H9 (cell line): Measurements from ENCODE around the gene ADAMTSL4. TPM values are rescaled to one million over a fixed set of nuclear protein-coding genes. Genes with fewer than 3 reads are reported as not detected.
A peak's percentile ranks its signal among the peaks of the same experiment; 100 is the strongest.

Experiments used
- DNase-seq: peaks from one replicate; pipeline ENCODE4 v3.0.0-alpha.2; 2017
- H2AFZ ChIP-seq: one replicate; pipeline ENCODE4 v1.6.1; 2013; ENCODE audit warnings: mild to moderate bottlenecking, low read length, control low read depth, moderate library complexity
- H2AK5ac ChIP-seq: 2 replicates; pipeline ENCODE4 v1.6.1; 2013; ENCODE audit warnings: low read length, control low read depth, mixed read lengths; ENCODE audit not compliant: insufficient read length
- H2BK120ac ChIP-seq: one replicate; pipeline ENCODE4 v1.6.1; 2013; ENCODE audit warnings: low read depth, mild to moderate bottlenecking, low read length, control low read depth, inconsistent platforms; ENCODE audit not compliant: poor library complexity, severe bottlenecking
- H2BK12ac ChIP-seq: 2 replicates; pipeline ENCODE4 v1.6.1; 2013; ENCODE audit warnings: low read length, control low read depth, mixed read lengths, low read depth; ENCODE audit not compliant: insufficient read length
- H2BK15ac ChIP-seq: 2 replicates; pipeline ENCODE4 v1.6.1; 2013; ENCODE audit warnings: low read depth, low read length, control low read depth
- H2BK20ac ChIP-seq: one replicate; pipeline ENCODE4 v1.6.1; 2013; ENCODE audit warnings: low read depth, mild to moderate bottlenecking, low read length, control low read depth, inconsistent platforms; ENCODE audit not compliant: poor library complexity, severe bottlenecking
- H2BK5ac ChIP-seq: 2 replicates; pipeline ENCODE4 v1.6.1; 2013; ENCODE audit warnings: low read length, control low read depth, mixed read lengths; ENCODE audit not compliant: insufficient read length
- H3K14ac ChIP-seq: 2 replicates; pipeline ENCODE4 v1.6.1; 2013; ENCODE audit warnings: low read length, control low read depth; ENCODE audit not compliant: insufficient read depth
- H3K18ac ChIP-seq: 2 replicates; pipeline ENCODE4 v1.6.1; 2013; ENCODE audit warnings: low read depth, mild to moderate bottlenecking, mixed read lengths, low read length, control low read depth; ENCODE audit not compliant: insufficient read length
- H3K23ac ChIP-seq: 2 replicates; pipeline ENCODE4 v1.6.1; 2013; ENCODE audit warnings: low read length, control low read depth, mixed read lengths, low read depth; ENCODE audit not compliant: insufficient read length
- H3K23me2 ChIP-seq: 2 replicates; pipeline ENCODE4 v1.6.1; 2013; ENCODE audit warnings: low read depth, mild to moderate bottlenecking, mixed read lengths, low read length, control low read depth; ENCODE audit not compliant: insufficient read length, poor library complexity, severe bottlenecking
- H3K27ac ChIP-seq: 2 replicates; pipeline ENCODE4 v1.5.1; 2013; ENCODE audit warnings: low read length, control low read depth, mixed read lengths, low read depth; ENCODE audit not compliant: insufficient read length
- H3K27me3 ChIP-seq: 2 replicates; pipeline ENCODE4 v1.6.1; 2013; ENCODE audit warnings: low read length, control low read depth, inconsistent platforms; ENCODE audit not compliant: insufficient read depth
- H3K4ac ChIP-seq: 2 replicates; pipeline ENCODE4 v1.6.1; 2013; ENCODE audit warnings: low read depth, mild to moderate bottlenecking, control low read depth, inconsistent platforms, low read length, moderate library complexity
- H3K4me1 ChIP-seq: 2 replicates; pipeline ENCODE4 v1.6.1; 2013; ENCODE audit warnings: low read length, control low read depth, inconsistent platforms; ENCODE audit not compliant: insufficient read depth
- H3K4me2 ChIP-seq: 2 replicates; pipeline ENCODE4 v1.6.1; 2013; ENCODE audit warnings: low read length, control low read depth, mixed read lengths; ENCODE audit not compliant: insufficient read length, insufficient read depth
- H3K56ac ChIP-seq: 2 replicates; pipeline ENCODE4 v1.6.1; 2013; ENCODE audit warnings: low read depth, mild to moderate bottlenecking, mixed read lengths, low read length, control low read depth; ENCODE audit not compliant: insufficient read length
- H3K79me1 ChIP-seq: 2 replicates; pipeline ENCODE4 v1.6.1; 2013; ENCODE audit warnings: low read depth, mild to moderate bottlenecking, moderate library complexity, low read length, control low read depth, inconsistent platforms; ENCODE audit not compliant: insufficient read depth, poor library complexity, severe bottlenecking
- H3K79me2 ChIP-seq: 2 replicates; pipeline ENCODE4 v1.6.1; 2013; ENCODE audit warnings: low read length, control low read depth, inconsistent platforms; ENCODE audit not compliant: insufficient read depth
- H3K9ac ChIP-seq: 2 replicates; pipeline ENCODE4 v1.6.1; 2013; ENCODE audit warnings: low read length, control low read depth, mixed read lengths; ENCODE audit not compliant: insufficient read length; ENCODE audit errors: extremely low read depth
- H3K9me3 ChIP-seq: one replicate; pipeline ENCODE4 v1.6.1; 2013; ENCODE audit warnings: low read depth, low read length, inconsistent platforms; ENCODE audit not compliant: control insufficient read depth
- H3T11ph ChIP-seq: one replicate; pipeline ENCODE4 v1.6.1; 2013; ENCODE audit warnings: mild to moderate bottlenecking, low read length, control low read depth, inconsistent platforms
- H4K20me1 ChIP-seq: one replicate; pipeline ENCODE4 v1.6.1; 2013; ENCODE audit not compliant: control insufficient read depth, insufficient read length, insufficient read depth
- H4K5ac ChIP-seq: 2 replicates; pipeline ENCODE4 v1.6.1; 2013; ENCODE audit warnings: low read depth, mild to moderate bottlenecking, mixed read lengths, low read length, control low read depth; ENCODE audit not compliant: insufficient read length
- H4K8ac ChIP-seq: replicated peaks from 2 replicates; pipeline ENCODE4 v1.6.1; 2013; ENCODE audit warnings: low read length, control low read depth, mixed read lengths, low read depth; ENCODE audit not compliant: insufficient read length
- H4K91ac ChIP-seq: 2 replicates; pipeline ENCODE4 v1.6.1; 2013; ENCODE audit warnings: low read depth, mild to moderate bottlenecking, moderate library complexity, mixed read lengths, low read length, control low read depth; ENCODE audit not compliant: insufficient read length
- H3K27ac Mint-ChIP-seq, 3 experiments: 2 replicates in 2 of 3; 3 replicates in 1 of 3; pipeline ENCODE4 v1.8.0; 2020 to 2021; ENCODE audit warnings: mixed read lengths in 3 of 3, mild to moderate bottlenecking in 1 of 3, moderate library complexity in 1 of 3
- H3K27me3 Mint-ChIP-seq: 2 replicates; pipeline ENCODE4 v1.8.0; 2021; ENCODE audit warnings: low read depth, mild to moderate bottlenecking, moderate library complexity, mixed read lengths
- H3K36me3 Mint-ChIP-seq, 3 experiments: 2 replicates in 2 of 3; 3 replicates in 1 of 3; pipeline ENCODE4 v1.8.0; 2020 to 2021; ENCODE audit warnings: low read depth in 3 of 3, mixed read lengths in 3 of 3; ENCODE audit not compliant: insufficient read depth in 1 of 3
- H3K4me1 Mint-ChIP-seq, 2 experiments: 2 replicates each; pipeline ENCODE4 v1.8.0; 2020; ENCODE audit warnings: mixed read lengths in 2 of 2
- H3K4me3 Mint-ChIP-seq, 2 experiments: 2 replicates in 1 of 2; 3 replicates in 1 of 2; pipeline ENCODE4 v1.8.0; 2020 to 2021; ENCODE audit warnings: mild to moderate bottlenecking in 2 of 2, mixed read lengths in 2 of 2, moderate library complexity in 1 of 2
- H3K9me3 Mint-ChIP-seq, 2 experiments: 2 replicates in 1 of 2; 3 replicates in 1 of 2; pipeline ENCODE4 v1.8.0; 2020; ENCODE audit warnings: mild to moderate bottlenecking in 2 of 2, mixed read lengths in 2 of 2, moderate library complexity in 1 of 2
- WGBS: extraction: QIAGEN DNeasy Blood & Tissue Kit; methylation state at CpG from one replicate; pipeline ENCODE4 v1.1.7; 2013; ENCODE audit warnings: missing lambda C conversion rate, low lambda C conversion rate, mixed read lengths; ENCODE audit not compliant: insufficient read length; ENCODE audit errors: extremely low coverage; 5-methylcytosine and 5-hydroxymethylcytosine counted together
- total RNA-seq: library from RNA; stranded (reverse); gene quantifications from 2 replicates; pipeline ENCODE4 v1.2.1, GENCODE V29; 2021
- TF ChIP-seq, protein P1 (sequence below): fragments of 200-600 bp; sonication (generic); conservative IDR thresholded peaks from 3 replicates; pipeline ENCODE4 v1.8.0; 2021; ENCODE audit warnings: antibody characterized with exemption, mild to moderate bottlenecking

Gene ADAMTSL4
- total RNA-seq, 1 experiment from 2014 or later = 6.1 TPM

DNA sequence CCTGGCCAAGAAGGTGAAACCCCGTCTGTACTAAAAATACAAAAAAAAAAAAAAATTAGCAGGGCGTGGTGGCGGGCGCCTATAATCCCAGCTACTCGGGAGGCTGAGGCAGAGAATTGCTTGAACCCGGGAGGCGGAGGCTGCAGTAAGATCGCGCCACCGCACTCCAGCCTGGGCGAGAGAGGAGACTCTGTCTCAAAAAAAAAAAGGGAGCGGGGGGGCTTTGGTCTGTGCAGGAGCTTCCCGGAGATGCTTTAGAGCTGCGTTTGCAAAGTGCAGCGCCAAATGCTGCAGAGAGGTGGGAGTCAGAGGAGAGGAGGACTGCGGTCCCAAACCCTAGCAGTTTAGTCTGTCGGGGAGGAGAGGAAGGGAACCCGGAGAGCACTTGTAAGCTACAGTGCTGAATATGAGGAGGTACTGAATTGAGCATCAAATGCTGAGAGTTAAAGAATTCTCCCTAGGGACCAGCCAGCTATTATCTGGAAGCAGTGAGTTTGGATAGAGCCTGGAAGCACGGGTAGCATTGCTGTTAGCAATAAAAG is 33.1 kb upstream of the ADAMTSL4 start:
- Histone ChIP-seq H3T11ph (no peak overlapping the region), H3K9ac (peak overlapping the region; percentile 46), H2AK5ac (no peak overlapping the region), H3K4me2 (peak overlapping the region; percentile 96), H4K20me1 (peaks cover 2% of the 10 kb centered on the region), H3K9me3 (no peaks in the 10 kb centered on the region), H4K8ac (no peak overlapping the region), H2BK20ac (no peak overlapping the region), H3K79me1 (no peaks in the 10 kb centered on the region), H2BK12ac (no peak overlapping the region), H3K18ac (no peak overlapping the region), H3K27me3 (no peaks in the 10 kb centered on the region), H4K91ac (no peak overlapping the region), H3K23me2 (peaks cover 12% of the 10 kb centered on the region), H3K23ac (no peak overlapping the region), H3K4ac (no peak overlapping the region), H2BK5ac (no peak overlapping the region), H3K27ac (no peak overlapping the region), H3K56ac (no peak overlapping the region), H4K5ac (no peak overlapping the region), H2BK120ac (no peak overlapping the region), H2BK15ac (no peak overlapping the region), H3K14ac (no peak overlapping the region), H3K79me2 (no peaks in the 10 kb centered on the region), H3K4me1 (peaks cover 2% of the 10 kb centered on the region; the same call in 1 of the 2 replicates), H2AFZ (no peak overlapping the region)
- no peaks in the 10 kb centered on the region for H3K9me3 Mint-ChIP-seq
- no CpG with 5 or more reads among the region's 19 CpGs for WGBS
- DNase-seq = peak; percentile 41
- H3K27ac Mint-ChIP-seq = peak overlapping the region in 1 of 3 experiments; percentile 59; a peak in 2 of 7 replicates
- H3K36me3 Mint-ChIP-seq = peaks cover 0 to 11% (median 0%) of the 10 kb centered on the region in 3 experiments; a peak in 4 of 7 replicates
- TF ChIP-seq, protein P1, sequence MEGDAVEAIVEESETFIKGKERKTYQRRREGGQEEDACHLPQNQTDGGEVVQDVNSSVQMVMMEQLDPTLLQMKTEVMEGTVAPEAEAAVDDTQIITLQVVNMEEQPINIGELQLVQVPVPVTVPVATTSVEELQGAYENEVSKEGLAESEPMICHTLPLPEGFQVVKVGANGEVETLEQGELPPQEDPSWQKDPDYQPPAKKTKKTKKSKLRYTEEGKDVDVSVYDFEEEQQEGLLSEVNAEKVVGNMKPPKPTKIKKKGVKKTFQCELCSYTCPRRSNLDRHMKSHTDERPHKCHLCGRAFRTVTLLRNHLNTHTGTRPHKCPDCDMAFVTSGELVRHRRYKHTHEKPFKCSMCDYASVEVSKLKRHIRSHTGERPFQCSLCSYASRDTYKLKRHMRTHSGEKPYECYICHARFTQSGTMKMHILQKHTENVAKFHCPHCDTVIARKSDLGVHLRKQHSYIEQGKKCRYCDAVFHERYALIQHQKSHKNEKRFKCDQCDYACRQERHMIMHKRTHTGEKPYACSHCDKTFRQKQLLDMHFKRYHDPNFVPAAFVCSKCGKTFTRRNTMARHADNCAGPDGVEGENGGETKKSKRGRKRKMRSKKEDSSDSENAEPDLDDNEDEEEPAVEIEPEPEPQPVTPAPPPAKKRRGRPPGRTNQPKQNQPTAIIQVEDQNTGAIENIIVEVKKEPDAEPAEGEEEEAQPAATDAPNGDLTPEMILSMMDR = no peak; the same call in 2 of the 3 replicates
- H3K4me3 Mint-ChIP-seq = peak overlapping the region; percentile 91
- peaks cover 9 to 13% of the 10 kb centered on the region in 2 experiments for H3K4me1 Mint-ChIP-seq
- H3K27me3 Mint-ChIP-seq = peaks cover 1% of the 10 kb centered on the region; the same call in 1 of the 2 replicates
